ENCODE measurements around the gene CDKAL1. TPM values are rescaled to one million over a fixed set of nuclear protein-coding genes. Genes with fewer than 3 reads are reported as not detected.
A peak's percentile ranks its signal among the peaks of the same experiment; 100 is the strongest.

CDKAL1 gene
- total and polyA plus RNA-seq, 8 donors = 3.4 to 36.7 (median 10.4) TPM

DNA sequence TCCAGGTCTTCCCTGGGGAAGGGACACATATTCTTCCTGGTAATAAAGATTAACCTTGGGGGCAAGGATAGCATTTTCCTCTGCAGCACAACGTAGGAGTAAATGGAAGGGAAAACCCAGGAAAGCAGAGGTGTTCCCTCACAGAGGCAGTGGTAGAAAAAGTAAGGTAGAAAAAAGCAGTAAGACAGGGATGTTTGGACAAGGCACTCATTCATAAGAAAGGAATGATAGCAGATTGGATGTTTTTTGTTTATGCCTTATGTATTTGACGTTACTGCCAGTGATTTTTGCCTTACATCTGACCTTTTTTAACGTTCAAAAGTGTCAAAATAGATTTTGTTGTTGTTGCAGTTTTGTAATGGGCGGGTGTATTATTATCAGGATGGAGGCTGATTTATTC, 395.0 kb downstream of the CDKAL1 start:
- intact Hi-C loops (cut with DNase I; ENCODE audit: low total_unique reads) = no loop called here
- 61 to 73% (median 69%) methylated on average over 4 of the region's 4 CpGs for WGBS, 5 donors
- DNase-seq = no peak
- no peak overlapping the region for H3K27ac ChIP-seq
- no peaks in the 10 kb centered on the region for H3K27me3 ChIP-seq
- H3K36me3 ChIP-seq = no peaks in the 10 kb centered on the region
- H3K4me3 ChIP-seq = no peak overlapping the region
- no peaks in the 10 kb centered on the region for H3K9me3 ChIP-seq
- TF ChIP-seq POLR2AphosphoS5 (IDR thresholded peaks at IDR 0.05) (no peak), EP300 (IDR thresholded peaks at IDR 0.05) (no peak)
- TF ChIP-seq, protein P1, sequence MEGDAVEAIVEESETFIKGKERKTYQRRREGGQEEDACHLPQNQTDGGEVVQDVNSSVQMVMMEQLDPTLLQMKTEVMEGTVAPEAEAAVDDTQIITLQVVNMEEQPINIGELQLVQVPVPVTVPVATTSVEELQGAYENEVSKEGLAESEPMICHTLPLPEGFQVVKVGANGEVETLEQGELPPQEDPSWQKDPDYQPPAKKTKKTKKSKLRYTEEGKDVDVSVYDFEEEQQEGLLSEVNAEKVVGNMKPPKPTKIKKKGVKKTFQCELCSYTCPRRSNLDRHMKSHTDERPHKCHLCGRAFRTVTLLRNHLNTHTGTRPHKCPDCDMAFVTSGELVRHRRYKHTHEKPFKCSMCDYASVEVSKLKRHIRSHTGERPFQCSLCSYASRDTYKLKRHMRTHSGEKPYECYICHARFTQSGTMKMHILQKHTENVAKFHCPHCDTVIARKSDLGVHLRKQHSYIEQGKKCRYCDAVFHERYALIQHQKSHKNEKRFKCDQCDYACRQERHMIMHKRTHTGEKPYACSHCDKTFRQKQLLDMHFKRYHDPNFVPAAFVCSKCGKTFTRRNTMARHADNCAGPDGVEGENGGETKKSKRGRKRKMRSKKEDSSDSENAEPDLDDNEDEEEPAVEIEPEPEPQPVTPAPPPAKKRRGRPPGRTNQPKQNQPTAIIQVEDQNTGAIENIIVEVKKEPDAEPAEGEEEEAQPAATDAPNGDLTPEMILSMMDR (IDR thresholded peaks at IDR 0.05) = no peak
- peaks cover 0 to 13% (median 4%) of the 10 kb centered on the region in 4 donors for H3K4me1 ChIP-seq

DNA sequence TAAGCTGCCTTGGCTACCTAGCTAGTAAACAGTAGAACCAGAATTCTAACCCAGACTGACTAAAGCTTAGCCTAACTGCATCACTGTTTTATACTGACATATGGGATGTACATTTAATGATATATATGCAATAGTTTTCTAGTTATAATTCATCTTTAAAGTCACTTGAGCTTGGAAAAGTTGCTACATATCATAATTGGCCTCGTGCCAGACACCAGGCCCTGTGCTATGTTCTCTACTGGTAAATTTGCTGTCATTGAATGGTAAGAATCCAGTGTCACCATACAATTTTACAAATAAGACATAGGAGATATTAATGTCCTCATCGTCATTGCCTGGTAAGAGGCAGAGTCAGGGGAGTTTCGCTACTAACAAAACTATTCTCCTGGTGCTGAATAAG, 396.8 kb downstream of the CDKAL1 start:
- H3K4me1 ChIP-seq = peaks cover 0 to 13% (median 4%) of the 10 kb centered on the region in 4 donors

DNA sequence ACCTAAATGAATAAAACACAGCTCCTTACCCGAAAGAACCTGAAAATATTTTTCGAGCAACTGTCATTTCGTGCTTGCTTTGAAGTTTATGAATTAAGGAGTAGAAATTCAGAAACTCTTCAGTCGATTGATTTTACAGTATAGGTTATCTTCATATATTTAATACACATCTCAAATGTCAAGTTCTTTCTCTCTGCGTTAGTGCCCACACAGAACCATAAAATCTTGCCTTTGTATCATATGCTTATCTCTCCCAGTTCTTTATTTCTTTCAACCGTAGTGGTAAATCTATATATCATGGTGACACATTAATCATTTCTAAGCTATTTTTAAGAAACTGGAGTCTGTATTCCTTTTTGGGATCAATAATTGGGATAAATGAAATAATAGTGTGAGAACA, 397.5 kb downstream of the CDKAL1 start:
- TF ChIP-seq POLR2A (IDR thresholded peaks at IDR 0.05) = no peak
- TF ChIP-seq POLR2AphosphoS5 (IDR thresholded peaks at IDR 0.05) = no peak
- no peak for TF ChIP-seq EP300 (IDR thresholded peaks at IDR 0.05)
- Histone ChIP-seq H3K4me1 (peaks cover 0 to 13% (median 4%) of the 10 kb centered on the region in 4 donors), H3K36me3 (no peaks in the 10 kb centered on the region), H3K27ac (no peak overlapping the region), H3K27me3 (no peaks in the 10 kb centered on the region), H3K9me3 (no peaks in the 10 kb centered on the region), H3K4me3 (no peak overlapping the region)
- no peak for DNase-seq
- 91 to 97% (median 95%) methylated on average over 6 of the region's 6 CpGs for WGBS, 5 donors
- intact Hi-C loops (cut with DNase I; ENCODE audit: low total_unique reads) = no loop called here

More for the DNA sequence above, 396.8 kb downstream of the CDKAL1 start:
- no peak for TF ChIP-seq EP300 (IDR thresholded peaks at IDR 0.05)
- no peak for TF ChIP-seq POLR2A (IDR thresholded peaks at IDR 0.05)
- no peak for TF ChIP-seq POLR2AphosphoS5 (IDR thresholded peaks at IDR 0.05)
- TF ChIP-seq, protein P1 (IDR thresholded peaks at IDR 0.05) = no peak
- H3K36me3 ChIP-seq = no peaks in the 10 kb centered on the region
- peak in 1 of 2 donors; percentile 17 for DNase-seq
- intact Hi-C loops (cut with DNase I; ENCODE audit: low total_unique reads) = no loop called here
- no peak overlapping the region for H3K27ac ChIP-seq
- no peak overlapping the region for H3K4me3 ChIP-seq
- WGBS, 5 donors = 86 to 96% (median 91%) methylated on average over 3 of the region's 3 CpGs
- H3K27me3 ChIP-seq = no peaks in the 10 kb centered on the region
- no peaks in the 10 kb centered on the region for H3K9me3 ChIP-seq

GRCh38 chr6:20932284-20932683, 398.0 kb downstream of the CDKAL1 start:
- Histone ChIP-seq H3K9me3 (no peaks in the 10 kb centered on the region), H3K27me3 (no peaks in the 10 kb centered on the region), H3K36me3 (no peaks in the 10 kb centered on the region), H3K27ac (no peak overlapping the region), H3K4me3 (no peak overlapping the region), H3K4me1 (peaks cover 0 to 13% (median 4%) of the 10 kb centered on the region in 4 donors)
- TF ChIP-seq POLR2A (IDR thresholded peaks at IDR 0.05) = no peak
- TF ChIP-seq, protein P1 (IDR thresholded peaks at IDR 0.05) = no peak
- no peak for TF ChIP-seq EP300 (IDR thresholded peaks at IDR 0.05)
- no peak for TF ChIP-seq POLR2AphosphoS5 (IDR thresholded peaks at IDR 0.05)
- WGBS, 5 donors = 89 to 95% (median 92%) methylated on average over 5 of the region's 5 CpGs
- DNase-seq = no peak
- intact Hi-C loops (cut with DNase I; ENCODE audit: low total_unique reads) = no loop called here

DNA sequence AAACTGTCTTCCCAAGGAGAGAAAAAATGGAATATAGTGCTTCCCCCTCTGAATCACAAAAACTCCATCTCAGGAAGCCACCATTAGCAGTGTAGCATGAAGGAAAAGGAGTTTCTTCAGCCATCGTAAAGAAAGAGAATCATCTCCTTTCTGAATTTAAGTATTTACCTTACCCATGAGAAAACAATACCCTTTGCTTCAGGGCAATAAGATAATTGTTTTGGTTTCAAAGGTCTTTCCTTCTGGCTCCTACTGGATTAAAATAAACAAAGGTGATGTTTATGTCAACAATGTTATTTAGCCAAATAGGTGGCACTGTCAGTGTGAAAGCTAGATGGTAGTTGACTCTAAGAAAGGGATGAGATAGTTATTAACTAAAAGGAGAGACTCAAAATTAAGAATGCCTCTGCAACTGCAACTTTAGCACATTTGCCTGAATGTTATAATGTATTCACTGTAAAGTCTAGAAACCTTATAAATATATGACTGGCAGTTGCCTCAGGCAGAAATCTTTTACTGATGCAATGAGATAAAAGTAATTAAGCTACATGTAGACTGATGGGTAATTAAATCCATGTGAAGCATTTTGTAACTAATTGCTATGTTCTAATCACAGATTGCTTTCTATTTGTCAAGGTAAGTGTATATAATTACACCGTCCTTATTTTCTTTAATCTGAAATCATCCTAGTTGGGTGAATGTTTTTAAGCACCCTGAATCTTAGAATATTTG, 399.0 kb downstream of the CDKAL1 start:
- H3K4me1 ChIP-seq = peaks cover 0 to 13% (median 4%) of the 10 kb centered on the region in 4 donors
- TF ChIP-seq EP300 (IDR thresholded peaks at IDR 0.05) = no peak
- no peak for TF ChIP-seq POLR2A (IDR thresholded peaks at IDR 0.05)
- TF ChIP-seq, protein P1 (IDR thresholded peaks at IDR 0.05) = no peak
- no peak for TF ChIP-seq POLR2AphosphoS5 (IDR thresholded peaks at IDR 0.05)
- intact Hi-C loops (cut with DNase I; ENCODE audit: low total_unique reads) = no loop called here
- no peaks in the 10 kb centered on the region for H3K36me3 ChIP-seq
- DNase-seq = no peak
- H3K4me3 ChIP-seq = no peak overlapping the region
- 35 to 69% (median 55%) methylated on average over 2 of the region's 2 CpGs for WGBS, 5 donors
- no peaks in the 10 kb centered on the region for H3K27me3 ChIP-seq
- H3K9me3 ChIP-seq = no peaks in the 10 kb centered on the region
- H3K27ac ChIP-seq = no peak overlapping the region
